C1 segment of cervical spinal cord (tissue), 14 donors: ENCODE measurements around the gene TSR3.

Experiments used
- DNase-seq, 14 donors: peaks; one replicate each; lab custom pipeline; 2025; lab: John Stamatoyannopoulos, UW

TSR3 gene

DNA sequence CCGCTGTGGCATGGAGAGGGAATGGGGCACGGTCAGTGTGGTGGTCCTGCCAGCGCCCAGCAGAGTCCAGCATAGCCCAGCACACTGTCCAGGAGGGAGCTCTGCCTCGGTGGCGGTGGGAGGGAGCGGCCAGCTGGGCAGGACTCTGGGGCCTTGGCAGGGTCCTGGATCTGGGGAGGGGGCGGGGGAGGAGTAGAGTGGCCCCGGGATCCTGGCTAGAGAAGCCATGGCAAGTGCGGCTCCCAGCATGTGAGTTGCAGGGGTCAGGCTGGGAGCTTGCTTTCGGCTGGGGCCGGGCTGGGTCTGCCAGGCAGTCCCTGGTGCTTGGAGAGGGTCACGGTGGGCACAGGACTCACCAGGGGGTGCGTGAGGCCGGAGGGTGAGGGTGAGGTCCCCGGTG is 3.9 kb upstream of the TSR3 start:
- DNase-seq = no peak

DNA sequence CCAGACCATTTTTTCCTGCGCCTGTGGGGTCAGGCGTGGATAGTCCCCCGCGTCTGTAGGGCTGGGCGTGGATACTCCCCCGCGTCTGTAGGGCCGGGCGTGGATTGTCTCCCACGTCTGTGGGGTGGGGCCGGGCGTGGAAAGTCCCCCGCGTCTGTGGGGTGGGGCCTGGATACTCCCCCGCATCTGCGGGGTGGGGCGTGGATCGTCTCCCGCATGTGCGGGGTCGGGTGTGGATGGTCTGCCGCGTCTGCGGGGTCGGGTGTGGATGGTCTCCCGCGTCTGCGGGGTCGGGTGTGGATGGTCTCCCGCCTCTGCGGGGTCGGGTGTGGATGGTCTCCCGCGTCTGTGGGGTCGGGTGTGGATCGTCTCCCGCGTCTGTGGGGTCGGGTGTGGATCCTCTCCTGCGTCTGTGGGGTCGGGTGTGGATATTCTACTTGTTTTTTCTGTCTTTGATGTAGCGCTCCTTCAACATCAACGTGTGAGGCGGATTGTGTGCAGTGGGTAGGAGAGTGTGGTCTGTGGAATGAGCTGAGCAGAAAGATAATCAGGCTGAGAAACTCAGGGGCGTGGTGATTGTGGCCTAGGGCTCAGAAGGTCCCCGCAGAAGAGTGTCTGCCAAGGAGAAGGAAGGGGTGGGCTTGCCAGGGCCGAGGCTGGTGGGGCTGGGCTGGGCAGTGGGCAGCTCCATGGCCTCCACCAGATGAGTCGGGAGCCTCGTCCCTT is 3.3 kb upstream of the TSR3 start:
- DNase-seq = no peak

DNA sequence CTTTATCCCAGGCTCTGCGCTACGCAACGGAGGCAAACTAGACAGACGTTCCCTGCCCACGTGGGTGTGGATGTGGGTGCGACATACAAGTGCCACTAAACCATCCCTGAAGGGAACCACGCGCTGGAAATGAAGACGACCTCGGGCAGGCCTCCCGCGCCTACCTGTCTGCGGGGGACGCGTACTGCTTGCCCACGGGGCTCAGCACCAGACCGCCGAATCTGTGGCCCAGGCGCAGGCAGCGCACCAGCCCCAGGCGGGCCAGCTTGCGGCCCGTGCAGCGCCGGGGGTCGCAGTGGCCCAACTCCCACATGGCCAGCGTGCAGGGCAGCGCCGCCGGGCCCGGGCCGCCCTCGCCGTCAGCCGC is 480 bp downstream of the TSR3 start:
- no peak for DNase-seq

DNA sequence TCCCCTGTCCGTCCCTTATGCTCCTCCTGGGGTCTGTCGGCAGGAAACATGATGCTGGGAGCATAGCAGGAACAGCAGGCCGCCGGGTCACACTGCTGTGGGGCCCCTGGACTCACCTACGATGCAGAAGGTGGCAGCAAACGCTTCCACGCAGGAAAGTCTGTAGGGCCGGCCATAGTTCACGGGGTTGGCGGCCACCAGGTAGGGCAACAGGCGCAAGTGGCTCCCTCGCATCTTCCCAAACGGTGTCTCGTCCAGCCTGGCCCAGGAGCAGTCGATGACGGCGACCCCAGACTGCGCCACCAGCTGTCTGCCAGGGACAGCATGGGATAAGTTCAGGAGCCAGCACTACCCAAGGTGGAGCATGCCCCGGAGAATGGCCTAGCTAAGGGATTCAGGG is 987 bp downstream of the TSR3 start:
- no peak for DNase-seq

DNA sequence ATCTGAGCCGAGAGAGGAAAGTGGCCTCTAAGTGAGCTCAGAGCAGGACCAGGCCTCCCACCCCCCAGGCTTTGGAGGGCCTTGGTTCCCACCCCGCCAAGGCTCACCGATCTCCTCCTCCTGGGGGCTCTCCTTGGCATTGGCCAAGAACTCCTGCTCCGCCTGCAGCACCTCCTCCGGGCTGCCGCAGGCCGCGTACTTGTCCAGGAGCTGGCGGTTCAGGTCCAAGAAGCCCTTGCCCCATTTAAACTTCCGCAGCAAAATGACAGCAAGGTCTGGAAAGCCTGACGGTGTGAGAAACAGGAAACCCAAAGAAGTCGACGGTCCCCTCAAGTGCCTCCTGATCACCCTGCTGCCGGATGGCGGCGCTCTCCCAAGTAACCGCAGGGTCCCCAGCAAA is 1.7 kb downstream of the TSR3 start:
- no peak for DNase-seq

DNA sequence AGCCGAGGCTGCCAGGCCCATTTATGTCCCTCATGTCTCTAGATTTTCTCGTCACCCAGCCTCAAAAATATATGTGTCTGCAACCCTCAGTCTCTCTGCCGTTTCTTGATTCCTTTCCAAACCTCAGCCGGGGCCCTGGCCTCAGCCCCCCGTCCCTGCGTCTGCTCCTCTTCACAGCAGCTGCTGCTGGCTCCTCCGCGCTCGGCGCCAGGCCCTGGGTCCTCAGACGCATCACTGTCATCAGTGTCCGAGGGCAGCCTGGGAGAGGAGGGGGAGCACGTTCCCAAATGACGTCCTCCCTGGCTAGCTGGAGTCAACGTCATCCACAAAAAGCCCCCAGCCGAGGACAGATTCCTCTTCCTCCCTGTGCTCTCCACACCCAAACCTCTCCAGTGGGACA is 2.3 kb downstream of the TSR3 start:
- DNase-seq = no peak

DNA sequence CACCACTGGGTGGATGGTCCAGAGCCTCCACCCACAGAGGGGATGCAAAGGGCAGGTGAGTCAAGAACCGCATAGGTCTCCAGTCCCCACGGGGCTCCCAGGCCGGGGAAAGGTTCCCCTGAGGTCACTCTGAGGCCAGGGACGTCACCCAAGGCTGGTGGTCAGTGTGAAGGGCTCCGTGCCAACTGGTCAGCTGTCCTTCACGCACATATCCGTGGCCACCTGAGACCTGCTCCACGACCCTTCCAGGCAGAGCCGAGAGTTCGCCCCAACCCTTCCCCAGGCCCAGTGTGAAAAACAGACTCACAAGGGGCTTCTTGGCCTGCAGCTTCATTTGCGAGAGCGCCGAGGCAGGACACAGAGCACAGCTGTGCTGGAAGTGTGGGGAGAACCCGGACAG is 2.8 kb downstream of the TSR3 start:
- DNase-seq = no peak

DNA sequence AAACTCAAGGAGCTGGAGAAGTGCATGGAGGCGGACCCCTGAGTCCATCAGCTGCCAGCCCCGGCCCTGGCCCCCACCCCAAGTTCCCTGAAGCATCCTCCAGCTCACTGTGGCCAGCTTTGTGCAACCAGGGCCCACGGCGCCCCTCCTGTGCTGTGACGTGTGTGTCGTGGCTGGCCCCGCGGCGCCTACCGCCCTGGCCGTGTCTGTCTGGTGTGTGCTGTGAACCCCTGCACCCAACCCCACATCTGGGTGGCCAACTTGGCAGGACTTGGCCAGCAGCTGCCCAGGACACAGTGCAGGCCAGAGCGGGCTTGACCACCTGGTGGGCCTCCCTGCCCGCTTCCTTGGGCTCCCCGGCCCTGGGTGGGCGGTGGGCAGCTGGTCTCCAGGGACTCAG is 3.2 kb downstream of the TSR3 start:
- no peak for DNase-seq

DNA sequence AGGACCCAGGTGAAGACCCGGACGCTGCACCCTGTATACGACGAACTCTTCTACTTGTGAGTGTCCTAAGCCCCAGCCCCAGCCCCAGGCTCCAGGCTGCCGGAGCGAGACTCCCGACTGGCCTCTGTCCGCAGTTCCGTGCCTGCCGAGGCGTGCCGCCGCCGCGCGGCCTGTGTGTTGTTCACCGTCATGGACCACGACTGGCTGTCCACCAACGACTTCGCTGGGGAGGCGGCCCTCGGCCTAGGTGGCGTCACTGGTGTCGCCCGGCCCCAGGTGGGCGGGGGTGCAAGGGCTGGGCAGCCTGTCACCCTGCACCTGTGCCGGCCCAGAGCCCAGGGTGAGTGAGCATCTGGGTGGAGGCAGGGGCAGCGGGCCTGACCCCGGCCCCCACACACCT is 3.7 kb downstream of the TSR3 start:
- no peak for DNase-seq

DNA sequence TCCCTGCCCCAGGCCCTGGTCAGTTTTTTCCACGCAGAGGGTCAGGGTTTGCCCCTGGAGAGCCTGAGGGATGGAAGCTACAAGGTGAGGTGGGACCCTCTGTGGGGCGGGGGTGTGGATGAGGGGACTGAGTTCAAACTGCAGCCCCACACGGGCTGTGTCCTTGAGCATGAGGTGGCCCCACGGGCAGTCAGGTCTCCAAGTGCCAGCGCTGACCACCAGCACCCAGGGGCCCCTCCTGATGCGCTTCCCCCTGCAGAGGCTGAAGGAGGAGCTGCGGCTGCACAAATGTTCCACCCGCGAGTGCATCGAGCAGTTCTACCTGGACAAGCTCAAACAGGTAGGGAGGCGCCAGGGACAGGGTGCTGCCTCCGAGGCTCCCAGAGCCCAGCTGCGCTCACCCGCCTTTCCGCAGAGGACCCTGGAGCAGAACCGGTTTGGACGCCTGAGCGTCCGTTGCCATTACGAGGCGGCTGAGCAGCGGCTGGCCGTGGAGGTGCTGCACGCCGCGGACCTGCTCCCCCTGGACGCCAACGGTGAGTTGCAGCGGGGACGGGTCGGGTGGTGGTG is 4.3 kb downstream of the TSR3 start:
- DNase-seq = no peak

DNA sequence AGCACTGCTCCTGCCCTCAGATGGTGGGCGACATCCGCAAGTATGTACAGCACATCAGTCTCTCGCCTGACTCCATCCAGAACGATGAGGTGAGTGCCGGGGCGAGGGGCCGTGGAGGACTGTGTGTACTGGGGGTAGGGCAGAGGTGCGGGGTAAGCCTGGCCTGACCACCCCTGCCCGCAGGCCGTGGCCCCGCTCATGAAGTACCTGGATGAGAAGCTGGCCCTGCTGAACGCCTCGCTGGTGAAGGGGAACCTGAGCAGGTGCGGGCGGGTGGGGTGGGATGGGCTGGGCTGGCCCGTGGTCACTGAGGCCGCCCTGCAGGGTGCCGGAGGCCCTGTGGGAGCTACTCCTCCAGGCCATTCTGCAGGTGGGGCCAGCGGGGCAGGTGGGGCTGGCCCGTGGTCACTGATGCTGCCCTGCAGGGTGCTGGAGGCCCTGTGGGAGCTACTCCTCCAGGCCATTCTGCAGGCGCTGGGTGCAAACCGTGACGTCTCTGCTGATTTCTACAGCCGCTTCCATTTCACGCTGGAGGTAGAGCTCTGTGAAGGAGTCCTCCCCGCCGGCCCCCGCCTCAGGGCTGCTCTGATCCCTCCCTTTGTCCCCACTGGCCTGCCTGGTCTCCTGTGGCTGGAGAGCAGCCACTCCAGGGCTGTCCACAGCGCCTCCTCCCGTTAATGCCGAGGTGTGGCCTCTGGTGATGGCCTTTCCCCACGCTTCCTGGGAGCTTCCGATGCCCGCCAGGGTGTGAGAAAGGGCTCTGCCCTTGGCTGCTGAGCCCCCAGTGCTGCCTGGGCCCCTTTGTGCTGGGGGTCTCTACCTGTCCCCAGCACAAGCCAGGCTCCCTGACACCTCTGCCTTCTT is 5.0 kb downstream of the TSR3 start:
- no peak for DNase-seq

DNA sequence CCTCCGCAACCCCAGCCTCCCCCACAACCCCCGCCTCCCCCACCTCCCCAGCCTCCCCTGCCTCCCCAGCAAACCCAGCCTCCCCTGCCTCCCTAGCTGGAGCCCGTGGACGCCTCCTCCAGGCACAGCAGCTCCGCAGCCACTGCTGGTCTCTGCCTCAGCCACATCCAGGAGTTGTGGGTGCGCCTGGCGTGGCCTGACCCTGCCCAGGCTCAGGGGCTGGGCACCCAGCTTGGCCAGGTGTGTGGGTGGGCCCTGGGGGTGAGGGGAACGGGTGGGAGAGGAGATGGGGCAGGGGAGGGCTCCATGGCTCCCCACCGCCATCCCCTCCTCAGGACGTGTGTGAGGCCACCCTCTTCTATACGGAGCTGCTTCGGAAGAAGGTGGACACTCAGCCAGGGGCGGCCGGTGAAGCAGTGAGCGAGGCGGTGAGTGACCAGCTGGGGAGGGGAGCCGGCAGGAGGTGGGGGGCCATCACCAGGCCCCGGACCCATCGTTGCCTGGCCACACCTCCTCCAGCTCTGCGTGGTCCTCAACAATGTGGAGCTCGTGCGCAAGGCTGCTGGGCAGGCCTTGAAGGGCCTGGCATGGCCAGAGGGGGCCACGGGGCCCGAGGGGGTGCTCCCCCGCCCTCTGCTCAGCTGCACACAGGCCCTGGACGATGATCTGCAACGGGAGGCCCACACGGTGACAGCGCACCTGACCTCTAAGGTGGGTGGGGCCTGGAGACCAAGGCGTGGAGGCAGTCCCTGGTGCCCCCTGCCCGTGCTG is 5.8 kb downstream of the TSR3 start:
- no peak for DNase-seq

DNA sequence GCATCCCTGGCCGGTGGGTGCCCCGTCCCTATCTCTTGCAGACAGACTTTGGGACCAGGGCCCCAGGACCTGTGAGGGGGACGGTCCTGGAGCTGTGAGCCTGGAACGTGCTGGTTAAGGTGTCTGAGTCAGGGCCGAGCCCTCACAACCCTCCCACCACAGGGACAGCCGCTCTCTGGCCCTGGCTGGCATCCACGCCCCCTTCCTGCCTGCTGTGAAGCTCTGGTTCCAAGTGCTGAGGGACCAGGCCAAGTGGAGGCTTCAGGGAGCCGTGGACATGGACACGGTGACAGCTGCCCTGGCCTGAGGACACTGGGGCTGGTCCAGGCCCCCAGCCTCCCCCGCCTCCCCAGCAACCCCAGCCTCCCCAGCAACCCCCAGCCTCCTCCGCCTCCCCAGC is 6.6 kb downstream of the TSR3 start:
- DNase-seq = no peak

DNA sequence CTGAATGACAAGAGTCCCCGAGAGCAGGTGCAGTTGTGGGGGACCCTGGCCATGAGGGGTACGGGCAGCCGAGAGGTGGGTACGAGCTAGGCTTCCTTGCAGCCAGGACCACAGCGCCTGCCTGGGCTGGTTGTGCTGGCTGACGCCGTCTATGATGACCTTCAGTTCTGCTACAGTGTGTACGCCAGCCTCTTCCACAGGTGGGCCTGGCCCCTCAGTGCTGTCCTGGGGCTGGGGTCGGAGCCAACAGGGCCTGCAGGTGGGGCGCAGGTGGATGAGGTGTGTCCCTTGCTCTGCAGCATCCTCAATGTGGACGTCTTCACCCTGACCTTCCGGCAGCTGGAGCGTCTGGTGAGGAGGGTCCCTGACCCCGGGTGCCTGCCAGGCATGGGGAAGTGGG is 7.2 kb downstream of the TSR3 start:
- no peak for DNase-seq

DNA sequence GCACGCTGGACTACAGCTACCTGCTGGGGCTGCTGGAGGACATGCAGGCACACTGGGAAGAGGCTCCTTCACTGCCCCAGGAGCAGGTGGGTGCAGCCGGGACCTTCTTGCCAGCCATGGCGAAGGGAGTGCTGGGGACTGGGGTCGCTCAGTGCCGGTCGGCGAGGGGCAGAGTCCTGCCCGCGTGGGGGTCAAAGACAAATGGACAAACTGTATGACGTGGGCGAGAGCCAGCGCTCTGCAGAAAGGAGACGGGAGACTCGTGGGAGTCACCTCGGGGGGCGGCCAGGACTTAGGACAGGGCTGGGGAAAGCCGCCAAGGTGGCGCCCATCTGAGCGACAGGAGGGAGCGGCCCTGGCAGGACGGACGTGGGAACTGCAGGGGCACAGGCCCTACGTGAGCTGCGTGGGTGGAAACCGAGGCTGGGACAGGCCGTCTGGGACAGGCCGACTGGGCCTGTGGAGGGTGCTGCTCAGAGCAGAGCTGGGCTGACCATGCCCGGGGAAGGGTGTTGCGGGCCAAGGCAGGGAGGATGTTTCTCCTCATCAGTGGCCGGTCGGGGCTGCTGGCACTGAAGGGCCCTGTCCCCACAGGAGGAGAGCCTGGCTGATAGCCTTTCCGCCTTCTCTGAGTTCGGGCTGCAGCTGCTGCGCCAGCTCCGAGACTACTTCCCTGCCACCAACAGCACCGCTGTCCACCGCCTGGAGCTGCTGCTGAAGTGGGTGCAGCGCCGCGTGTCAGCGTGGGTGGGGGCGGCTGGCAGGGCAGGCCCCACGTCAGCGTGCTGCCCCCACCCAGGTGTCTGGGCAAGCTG is 8.0 kb downstream of the TSR3 start:
- DNase-seq = no peak

DNA sequence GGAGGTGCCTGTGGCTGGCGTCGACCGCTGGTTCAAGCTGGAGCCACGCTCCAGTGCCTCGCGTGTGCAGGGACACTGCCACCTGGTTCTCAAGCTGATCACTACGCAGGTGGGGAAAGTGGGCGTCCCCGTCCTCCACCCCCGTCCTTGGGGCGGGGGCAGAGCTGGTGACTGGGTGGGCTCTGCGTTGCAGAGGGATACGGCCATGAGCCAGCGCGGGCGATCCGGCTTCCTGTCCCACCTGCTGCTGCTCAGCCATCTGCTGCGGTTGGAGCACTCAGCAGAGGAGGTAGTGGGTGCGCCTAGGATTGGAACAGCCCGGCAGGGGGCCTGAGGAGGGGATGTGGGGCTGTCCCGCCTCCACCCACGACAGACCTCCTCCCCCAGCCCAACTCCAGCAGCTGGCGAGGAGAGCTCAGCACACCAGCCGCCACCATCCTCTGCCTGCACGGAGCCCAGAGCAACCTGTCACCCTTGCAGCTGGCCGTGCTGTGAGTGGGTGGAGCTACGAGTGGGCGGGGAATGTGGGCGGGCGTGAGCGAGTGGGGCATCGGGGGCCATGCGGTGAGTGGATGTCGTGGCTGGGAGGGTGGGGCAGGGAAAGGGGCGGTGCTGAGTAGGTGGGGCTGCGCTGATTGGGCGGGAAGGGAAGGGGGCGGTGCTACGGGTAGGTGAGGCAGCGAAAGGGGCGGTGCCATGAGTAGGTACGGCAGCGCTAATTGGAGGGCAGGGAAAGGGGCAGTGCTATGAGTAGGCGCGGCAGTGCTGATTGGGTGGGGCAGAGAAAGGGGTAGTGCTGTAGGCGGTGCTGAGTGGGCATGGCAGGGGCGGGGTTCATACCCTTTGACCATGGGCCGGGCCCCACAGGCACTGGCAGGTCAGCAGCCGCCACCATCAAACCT is 8.9 kb downstream of the TSR3 start:
- peak in 13 of 14 donors; percentile 8 to 90 (median 65) for DNase-seq

DNA sequence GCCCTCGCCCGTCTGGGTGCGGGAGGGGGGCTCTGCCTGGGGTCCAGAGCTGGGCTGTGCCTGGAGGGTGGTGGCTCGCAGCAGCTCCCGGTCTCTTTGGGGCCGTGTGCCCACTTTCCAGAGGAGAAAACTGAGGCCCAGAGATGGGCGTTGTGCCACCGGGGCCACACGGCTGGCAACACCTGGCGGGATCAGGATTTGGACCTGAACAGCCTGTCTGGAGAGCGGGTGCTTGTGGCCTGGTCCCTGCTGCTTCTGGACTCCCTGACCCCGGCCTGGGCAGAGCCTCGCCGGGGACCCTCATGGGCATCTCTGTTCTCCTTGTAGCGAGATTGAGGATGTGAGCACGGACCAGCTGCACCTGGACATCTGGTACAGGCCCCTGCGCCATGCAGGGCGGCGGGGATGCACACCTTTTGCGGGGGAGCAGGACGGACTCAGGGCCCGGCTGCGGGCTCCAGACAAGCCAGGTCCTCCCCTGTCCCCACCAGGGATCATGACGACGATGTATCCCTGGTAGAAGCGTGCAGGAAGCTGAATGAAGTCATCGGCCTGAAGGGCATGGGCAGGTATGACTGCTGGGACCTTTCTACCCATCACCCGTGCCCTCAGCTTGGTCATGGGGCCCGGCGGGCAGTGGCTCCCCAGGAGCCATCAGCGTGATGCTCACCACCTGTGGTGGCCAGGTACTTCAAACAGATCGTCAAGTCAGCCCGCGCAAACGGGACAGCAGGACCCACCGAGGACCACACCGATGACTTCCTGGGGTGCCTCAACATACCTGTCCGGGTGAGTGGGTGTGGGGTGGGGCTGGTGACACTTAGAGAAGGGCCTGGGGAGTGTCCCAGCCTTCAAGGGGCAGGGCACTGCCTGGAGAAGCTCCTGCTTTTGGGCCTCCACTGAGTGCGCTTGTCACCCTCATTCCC is 9.9 kb downstream of the TSR3 start:
- no peak for DNase-seq

DNA sequence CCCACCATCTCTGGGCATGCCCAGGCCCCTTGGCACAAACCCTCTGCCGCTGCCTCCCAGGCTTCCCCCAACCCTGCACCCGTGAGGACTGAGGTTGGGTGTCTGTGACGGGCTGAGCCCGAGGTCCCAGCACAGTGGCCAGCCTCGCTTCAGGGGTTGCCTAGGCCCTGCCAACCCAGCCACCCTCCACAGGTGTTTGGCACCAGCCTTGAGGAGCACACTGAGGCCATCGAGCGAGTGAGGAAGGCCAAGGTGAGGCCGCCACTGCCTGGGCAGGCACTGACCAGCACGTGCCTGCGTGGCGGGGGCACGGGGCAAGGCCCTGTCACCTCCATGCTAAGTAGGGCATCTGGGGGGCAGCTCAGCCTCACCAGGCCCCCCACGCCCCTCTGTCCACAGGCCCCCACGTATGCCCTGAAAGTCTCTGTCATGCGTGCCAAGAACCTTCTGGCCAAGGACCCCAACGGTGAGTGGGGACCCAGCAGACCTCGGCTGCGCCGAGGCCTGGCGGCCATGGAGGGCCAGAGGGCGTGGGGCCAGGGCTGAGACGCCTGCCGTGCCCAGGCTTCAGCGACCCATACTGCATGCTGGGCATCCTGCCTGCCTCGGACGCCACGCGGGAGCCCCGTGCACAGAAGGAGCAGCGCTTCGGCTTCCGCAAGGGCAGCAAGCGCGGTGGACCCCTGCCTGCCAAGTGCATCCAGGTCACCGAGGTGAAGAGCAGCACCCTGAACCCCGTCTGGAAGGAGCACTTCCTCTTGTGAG is 10.8 kb downstream of the TSR3 start:
- no peak for DNase-seq
